ENCODE data around the gene RAB33B.

DNA sequence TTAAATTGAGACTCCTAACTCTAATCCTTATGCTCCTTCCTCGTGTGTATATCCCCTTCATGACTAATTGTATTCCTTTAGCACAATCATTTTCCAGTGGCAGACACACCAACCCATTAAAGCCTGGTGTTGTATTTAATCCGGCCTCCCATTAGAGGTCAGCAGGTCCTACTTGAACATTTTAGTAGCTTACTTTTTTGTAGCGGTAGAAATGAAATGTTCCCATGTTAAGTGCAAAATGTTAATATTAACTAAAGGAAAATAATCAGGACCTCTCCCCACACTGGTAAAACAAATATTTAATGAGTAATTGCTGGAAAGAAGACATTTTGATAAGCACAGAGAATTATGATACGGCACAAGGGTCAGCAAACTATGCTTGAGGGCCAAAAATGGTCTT is 3.4 kb downstream of the RAB33B start:
- TF ChIP-seq POLR2AphosphoS5 (IDR thresholded peaks at IDR 0.05; ENCODE audit: low read depth, low read length): no peak
- no peak for TF ChIP-seq SIN3A (conservative IDR thresholded peaks at IDR 0.05 in 1 of 2, IDR thresholded peaks at IDR 0.05 in 1 of 2; ENCODE audit: low read depth in 1 of 2, low read length in 2 of 2)
- TF ChIP-seq CEBPB (IDR thresholded peaks at IDR 0.05; ENCODE audit: low read depth, low read length): no peak
- TF ChIP-seq POLR2A (IDR thresholded peaks at IDR 0.05; ENCODE audit: control extremely low read depth in 1 of 2, low read depth in 2 of 2, low read length in 2 of 2): no peak
- TF ChIP-seq BCL11A (IDR thresholded peaks at IDR 0.05; ENCODE audit: low read depth in 2 of 2, low read length in 2 of 2): no peak
- TF ChIP-seq CTCF (IDR thresholded peaks at IDR 0.05; ENCODE audit: control extremely low read depth in 1 of 3, insufficient read depth in 1 of 3, low read depth in 1 of 3, low read length in 3 of 3): no peak
- TF ChIP-seq EGR1 (IDR thresholded peaks at IDR 0.05; ENCODE audit: borderline replicate concordance, low read depth, low read length): no peak
- no peak for TF ChIP-seq TAF1 (IDR thresholded peaks at IDR 0.05; ENCODE audit: low read depth, low read length)
